Breast epithelium (tissue), 4 donors: ENCODE data around the gene TNFRSF6B. TPM values are rescaled to one million over a fixed set of nuclear protein-coding genes. Genes with fewer than 3 reads are reported as not detected.

Source experiments
- DNase-seq, 2 donors: peaks; one replicate each; pipeline ENCODE4 v3.0.0-alpha.2; 2019; ENCODE audit warnings: low spot score in 2 of 2
- H3K27ac ChIP-seq, 2 donors: fragments of 200-600 bp; sonication (generic) in 1 of 2; one replicate each; pipeline ENCODE4 v1.5.1; 2016 to 2019; ENCODE audit warnings: mild to moderate bottlenecking in 1 of 2
- H3K27me3 ChIP-seq, 2 donors: fragments of 200-600 bp; sonication (generic) in 1 of 2; one replicate each; pipeline versions ENCODE4 v1.5.1 to v1.6.0; 2017 to 2019; ENCODE audit warnings: control low read depth in 1 of 2, mild to moderate bottlenecking in 1 of 2
- H3K36me3 ChIP-seq: fragments of 200-600 bp; one replicate; pipeline ENCODE4 v1.5.1; 2019
- H3K4me1 ChIP-seq, 2 donors: fragments of 200-600 bp; sonication (generic); one replicate each; pipeline ENCODE4 v1.5.1; 2016 to 2019; ENCODE audit warnings: control low read depth in 1 of 2
- H3K4me3 ChIP-seq, 3 donors: fragments of 200-600 bp; sonication (generic); 1 replicate in 2 of 3; 2 replicates in 1 of 3; pipeline ENCODE4 v1.5.1; 2016 to 2019; ENCODE audit warnings: mild to moderate bottlenecking in 3 of 3, moderate library complexity in 2 of 3
- H3K9me3 ChIP-seq, 2 donors: fragments of 200-600 bp; sonication (generic) in 1 of 2; one replicate each; pipeline ENCODE4 v1.5.1; 2016 to 2019; ENCODE audit warnings: control low read depth in 1 of 2
- CTCF ChIP-seq, 3 donors: fragments of 450-650 bp; IDR thresholded peaks; one replicate each; pipeline ENCODE4 v1.5.1; 2016 to 2017; ENCODE audit warnings: antibody characterized with exemption in 3 of 3, mild to moderate bottlenecking in 3 of 3, moderate library complexity in 3 of 3
- POLR2A ChIP-seq: fragments of 450-650 bp; IDR thresholded peaks from one replicate; pipeline ENCODE4 v1.6.1; 2016; ENCODE audit warnings: antibody characterized with exemption, mild to moderate bottlenecking, moderate library complexity
- POLR2AphosphoS5 ChIP-seq, 3 donors: sonication (generic); formaldehyde crosslinking; IDR thresholded peaks; one replicate each; pipeline ENCODE4 v1.6.1; 2017; ENCODE audit warnings: antibody characterized with exemption in 3 of 3
- intact Hi-C: fragments of 100-400 bp; cut with DNase I; formaldehyde crosslinking; loops from one replicate; pipeline ENCODE4 v1.15.1; 2023; ENCODE audit warnings: low total_unique reads
- total RNA-seq, 3 donors: library from RNA; depleted of rRNA; stranded (reverse); fragments of >200 nt; gene quantifications; one replicate each; pipeline ENCODE4 v1.1.0, GENCODE V29; 2016

The TNFRSF6B gene
- total RNA-seq, 3 donors from 2014 or later: 2.8 to 40.0 (median 7.4) TPM

- no peak for TF ChIP-seq POLR2A
- TF ChIP-seq POLR2AphosphoS5 (IDR thresholded peaks at IDR 0.05): no peak
- TF ChIP-seq CTCF (IDR thresholded peaks at IDR 0.05): no peak
- Histone ChIP-seq H3K36me3 (no peaks in the 10 kb centered on the region), H3K9me3 (no peaks in the 10 kb centered on the region), H3K27me3 (no peaks in the 10 kb centered on the region), H3K4me3 (no peak overlapping the region), H3K4me1 (peaks cover 4 to 9% of the 10 kb centered on the region in 2 donors), H3K27ac (peak overlapping the region in 1 of 2 donors; percentile 69)
- intact Hi-C loops: no loop called here
- no peak for DNase-seq
These were observed 5.3 kb upstream of the TNFRSF6B start for GRCh38 chr20:63690898-63691710.

- Histone ChIP-seq H3K9me3 (no peaks in the 10 kb centered on the region), H3K27ac (peak overlapping the region in 1 of 2 donors; percentile 69), H3K36me3 (no peaks in the 10 kb centered on the region), H3K27me3 (no peaks in the 10 kb centered on the region), H3K4me1 (peaks cover 3 to 7% of the 10 kb centered on the region in 2 donors), H3K4me3 (no peak overlapping the region)
- intact Hi-C loops: no loop called here
- no peak for TF ChIP-seq CTCF (IDR thresholded peaks at IDR 0.05)
- no peak for TF ChIP-seq POLR2AphosphoS5 (IDR thresholded peaks at IDR 0.05)
- no peak for TF ChIP-seq POLR2A
- no peak for DNase-seq
These were observed 4.6 kb upstream of the TNFRSF6B start for GRCh38 chr20:63691711-63692435.

GRCh38 chr20:63692436-63693082 is 3.9 kb upstream of the TNFRSF6B start:
- H3K27me3 ChIP-seq: no peaks in the 10 kb centered on the region
- H3K36me3 ChIP-seq: no peaks in the 10 kb centered on the region
- intact Hi-C loops: no loop called here
- H3K9me3 ChIP-seq: no peaks in the 10 kb centered on the region
- no peak for DNase-seq
- peak overlapping the region in 1 of 2 donors; percentile 69 for H3K27ac ChIP-seq
- H3K4me1 ChIP-seq: peaks cover 3 to 14% of the 10 kb centered on the region in 2 donors
- no peak overlapping the region for H3K4me3 ChIP-seq
- TF ChIP-seq POLR2AphosphoS5 (IDR thresholded peaks at IDR 0.05) (no peak), CTCF (IDR thresholded peaks at IDR 0.05) (no peak), POLR2A (no peak)

- intact Hi-C loops: no loop called here
- TF ChIP-seq CTCF (IDR thresholded peaks at IDR 0.05) (no peak), POLR2A (no peak), POLR2AphosphoS5 (IDR thresholded peaks at IDR 0.05) (no peak)
- no peak for DNase-seq
- Histone ChIP-seq H3K36me3 (no peaks in the 10 kb centered on the region), H3K9me3 (no peaks in the 10 kb centered on the region), H3K4me3 (no peak overlapping the region), H3K27ac (peak overlapping the region in 1 of 2 donors; percentile 69), H3K27me3 (no peaks in the 10 kb centered on the region), H3K4me1 (peaks cover 5 to 14% of the 10 kb centered on the region in 2 donors)
These were observed 3.2 kb upstream of the TNFRSF6B start for GRCh38 chr20:63693083-63693732.
